GM12872 (cell line): ENCODE data around the gene MAN1A1.

Experiments used
- TF ChIP-seq, protein P1 (sequence below): IDR thresholded peaks from 3 replicates; pipeline ENCODE4 v1.5.1; 2011; ENCODE audit warnings: low read depth, mild to moderate bottlenecking, low read length, moderate library complexity; ENCODE audit not compliant: insufficient read depth

Gene MAN1A1

DNA sequence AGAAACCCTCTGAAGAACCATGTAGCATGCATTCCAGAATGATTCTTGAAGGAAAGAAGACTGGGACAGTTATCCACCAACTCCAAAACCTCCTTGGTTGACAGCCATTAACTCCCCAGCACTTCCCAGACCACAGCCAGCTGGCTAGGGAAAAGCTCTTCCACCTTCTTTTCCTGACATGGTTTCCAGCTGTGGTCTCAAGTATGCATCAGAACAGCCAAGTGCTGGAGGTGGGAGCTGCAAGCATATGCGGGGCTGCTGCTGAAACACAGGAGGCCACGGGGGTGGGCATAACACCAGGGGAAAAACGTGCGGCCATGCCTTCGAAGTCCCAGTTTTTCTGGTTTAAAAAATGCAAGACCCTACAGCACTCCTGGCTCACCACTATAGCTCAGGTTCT lies 163.1 kb downstream of the MAN1A1 start:
- TF ChIP-seq, protein P1, sequence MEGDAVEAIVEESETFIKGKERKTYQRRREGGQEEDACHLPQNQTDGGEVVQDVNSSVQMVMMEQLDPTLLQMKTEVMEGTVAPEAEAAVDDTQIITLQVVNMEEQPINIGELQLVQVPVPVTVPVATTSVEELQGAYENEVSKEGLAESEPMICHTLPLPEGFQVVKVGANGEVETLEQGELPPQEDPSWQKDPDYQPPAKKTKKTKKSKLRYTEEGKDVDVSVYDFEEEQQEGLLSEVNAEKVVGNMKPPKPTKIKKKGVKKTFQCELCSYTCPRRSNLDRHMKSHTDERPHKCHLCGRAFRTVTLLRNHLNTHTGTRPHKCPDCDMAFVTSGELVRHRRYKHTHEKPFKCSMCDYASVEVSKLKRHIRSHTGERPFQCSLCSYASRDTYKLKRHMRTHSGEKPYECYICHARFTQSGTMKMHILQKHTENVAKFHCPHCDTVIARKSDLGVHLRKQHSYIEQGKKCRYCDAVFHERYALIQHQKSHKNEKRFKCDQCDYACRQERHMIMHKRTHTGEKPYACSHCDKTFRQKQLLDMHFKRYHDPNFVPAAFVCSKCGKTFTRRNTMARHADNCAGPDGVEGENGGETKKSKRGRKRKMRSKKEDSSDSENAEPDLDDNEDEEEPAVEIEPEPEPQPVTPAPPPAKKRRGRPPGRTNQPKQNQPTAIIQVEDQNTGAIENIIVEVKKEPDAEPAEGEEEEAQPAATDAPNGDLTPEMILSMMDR: no peak

DNA sequence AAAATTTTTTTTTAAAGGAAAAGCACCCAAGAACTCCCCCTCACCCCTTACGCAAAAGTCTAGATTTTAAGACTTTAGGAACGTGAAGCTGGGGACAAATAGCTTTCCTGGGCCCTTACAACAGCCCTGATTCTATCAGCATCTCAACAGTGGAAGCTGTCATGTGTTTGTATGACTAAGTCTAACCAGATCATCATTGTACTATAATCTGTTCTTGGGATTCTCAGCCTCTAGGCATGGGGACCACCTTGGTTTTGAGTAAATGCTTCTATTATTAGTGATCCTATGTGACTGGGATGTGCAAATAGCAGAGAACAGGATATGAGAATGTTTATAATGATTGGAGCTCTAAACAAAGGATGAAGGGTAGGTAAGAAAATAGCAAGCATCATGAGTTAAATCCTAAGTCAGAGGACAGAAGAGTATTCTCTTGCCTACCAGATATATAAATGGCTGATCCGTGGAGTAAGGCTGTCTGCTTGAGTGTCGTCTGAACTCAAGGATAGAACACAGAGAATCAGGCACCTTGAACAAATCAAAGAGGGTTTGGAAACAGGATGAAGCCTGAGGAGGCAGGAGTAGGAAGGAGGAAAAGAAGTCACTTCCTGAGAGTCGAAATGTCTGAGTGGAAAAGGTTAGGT lies 165.4 kb downstream of the MAN1A1 start:
- TF ChIP-seq, protein P1: no peak

DNA sequence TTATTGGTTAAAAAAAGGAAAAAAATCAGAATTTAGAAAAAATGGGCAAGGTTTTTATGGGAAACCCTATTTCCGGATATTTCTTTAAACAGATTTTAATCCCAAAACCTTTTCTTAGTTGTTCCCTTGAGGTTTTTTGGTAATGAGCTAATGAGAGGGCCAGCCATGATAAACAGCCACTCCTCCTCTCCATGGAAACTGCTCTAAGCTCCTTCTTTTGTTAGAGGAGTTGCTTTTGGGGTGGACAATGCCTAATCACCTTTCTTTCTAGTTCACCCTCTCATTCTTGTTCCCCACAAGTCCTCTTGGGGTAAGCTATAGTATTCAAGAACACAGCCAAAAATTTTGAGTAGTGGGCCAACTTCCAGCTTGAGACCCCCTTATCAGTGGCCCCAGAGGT lies 166.1 kb downstream of the MAN1A1 start:
- TF ChIP-seq, protein P1: no peak

DNA sequence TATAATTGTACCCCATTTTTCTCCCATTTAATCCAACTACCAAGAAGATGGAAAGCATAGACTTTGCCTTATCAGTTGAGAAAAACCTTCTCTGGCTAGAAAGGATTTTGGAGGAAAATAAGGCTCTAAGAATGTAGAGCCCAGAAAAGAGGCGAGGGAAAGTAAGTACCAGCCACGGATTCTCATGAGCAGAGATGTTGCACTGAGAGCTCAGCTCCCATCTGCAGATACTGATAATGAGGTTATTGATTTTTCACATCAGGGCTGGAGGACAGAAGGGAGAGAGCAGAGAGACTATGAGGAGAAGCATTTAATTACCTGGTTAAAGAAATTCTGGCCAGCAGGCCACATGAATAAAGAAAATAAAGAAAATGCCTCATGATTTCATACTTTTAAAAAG lies 166.7 kb downstream of the MAN1A1 start:
- TF ChIP-seq, protein P1: no peak

DNA sequence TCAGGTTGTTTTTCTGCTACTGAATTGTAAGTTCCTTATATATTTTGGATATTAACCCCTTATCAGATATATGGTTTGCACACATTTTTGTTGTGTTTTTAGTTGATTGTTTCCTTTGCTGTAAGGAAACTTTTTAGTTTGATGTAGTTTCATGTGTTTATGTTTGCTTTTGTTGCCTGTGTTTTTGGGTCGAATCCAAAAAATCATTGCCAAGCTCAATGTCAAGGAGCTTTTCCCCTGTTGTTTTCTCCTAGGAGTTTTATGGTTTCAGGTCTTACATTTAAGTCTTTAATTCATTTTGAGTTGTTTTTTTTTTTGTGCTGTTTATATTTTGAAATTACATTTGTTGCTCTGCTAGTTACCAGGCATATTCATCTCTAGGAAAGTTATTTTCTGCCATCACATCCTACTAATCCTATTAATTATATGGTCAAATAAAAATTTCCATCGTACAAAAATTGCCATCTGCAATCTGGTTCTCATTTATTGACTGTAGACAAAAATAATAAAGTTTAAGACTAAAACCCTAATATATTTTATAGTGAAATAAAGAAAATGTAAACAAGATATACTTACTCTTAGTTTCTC lies 167.3 kb downstream of the MAN1A1 start:
- TF ChIP-seq, protein P1: no peak

DNA sequence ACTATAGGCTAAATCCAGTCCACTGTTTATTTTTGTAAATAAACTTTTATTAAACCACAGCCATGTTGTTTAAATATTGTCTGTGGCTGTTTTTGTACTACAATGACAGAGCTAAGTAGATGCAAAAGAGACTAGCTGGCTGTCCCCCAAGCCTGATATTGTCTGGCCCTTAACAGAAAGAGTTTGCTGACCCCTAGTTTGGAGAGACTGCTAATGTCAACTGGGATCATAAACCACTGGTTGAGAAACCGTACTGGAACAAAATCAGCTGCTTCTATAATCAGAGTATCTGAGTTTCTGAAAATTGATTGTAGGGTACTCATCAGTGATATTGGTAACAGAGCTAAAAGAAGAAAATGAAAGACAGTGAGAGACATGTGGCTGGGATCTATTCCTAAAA lies 168.5 kb downstream of the MAN1A1 start:
- TF ChIP-seq, protein P1: no peak

DNA sequence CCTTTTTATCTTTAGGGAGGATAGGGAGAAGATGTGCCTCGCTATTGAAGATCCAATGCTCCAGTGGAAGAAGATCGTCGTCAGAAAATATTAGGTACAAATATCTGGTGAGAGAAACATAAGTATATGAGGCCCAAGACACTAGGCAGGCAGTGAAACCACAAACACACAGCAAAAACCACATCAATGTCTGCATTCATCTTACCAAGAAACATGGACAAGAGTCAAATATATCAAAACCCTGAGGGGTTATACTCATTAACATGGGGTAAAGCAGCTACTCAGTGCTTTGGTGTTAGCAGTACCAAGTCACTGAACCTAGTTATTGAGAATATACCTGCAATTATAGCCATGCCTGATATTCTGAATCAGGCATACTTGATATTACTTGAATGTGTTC lies 169.7 kb downstream of the MAN1A1 start:
- TF ChIP-seq, protein P1: no peak
